ENCODE data around the gene CYP11A1. TPM values are rescaled to one million over a fixed set of nuclear protein-coding genes. Genes with fewer than 3 reads are reported as not detected.

Gene CYP11A1
- polyA plus RNA-seq, 3 donors = not detected

GRCh38 chr15:74303741-74304309 is 63.6 kb downstream of the CYP11A1 start:
- Histone ChIP-seq H3K27me3 (ENCODE audit: control insufficient read depth in 2 of 2, insufficient read depth in 2 of 2, low read length in 2 of 2) (peaks cover 0 to 4% of the 10 kb centered on the region in 2 donors), H3K9ac (ENCODE audit: insufficient read depth, low read length, poor library complexity, severe bottlenecking) (no peak overlapping the region), H4K20me1 (ENCODE audit: insufficient read depth, low read length) (no peaks in the 10 kb centered on the region), H3K27ac (ENCODE audit: low read depth in 1 of 2, low read length in 2 of 2) (no peak overlapping the region), H3K79me2 (ENCODE audit: insufficient read depth, low read length) (no peaks in the 10 kb centered on the region), H3K4me2 (replicated peaks; ENCODE audit: extremely low read depth, low read length, poor library complexity, severe bottlenecking) (no peak overlapping the region), H2AFZ (ENCODE audit: insufficient read depth, low read depth, low read length, poor library complexity, severe bottlenecking) (no peak overlapping the region), H3K4me3 (replicated peaks in 1 of 3; ENCODE audit: low read depth in 2 of 3, low read length in 3 of 3) (no peak overlapping the region), H3K9me3 (replicated peaks in 1 of 2; ENCODE audit: control insufficient read depth in 1 of 2, insufficient read depth in 1 of 2, low read length in 2 of 2) (no peaks in the 10 kb centered on the region), H3K4me1 (ENCODE audit: control insufficient read depth in 1 of 2, insufficient read depth in 2 of 2, low read length in 2 of 2) (no peaks in the 10 kb centered on the region), H3K36me3 (replicated peaks in 1 of 2; ENCODE audit: control insufficient read depth in 1 of 2, insufficient read depth in 2 of 2, low read length in 2 of 2) (no peaks in the 10 kb centered on the region)
- DNase-seq = no peak
- H3K4me3 Mint-ChIP-seq = no peak overlapping the region
- 40% methylated on average over 1 of the region's 6 CpGs for WGBS (ENCODE audit: insufficient coverage)
- TF ChIP-seq CTCF (IDR thresholded peaks at IDR 0.05) = no peak
- peak overlapping the region in 1 of 7 donors; percentile 47 for H3K27ac Mint-ChIP-seq
- no peaks in the 10 kb centered on the region for H3K36me3 Mint-ChIP-seq
- H3K9me3 Mint-ChIP-seq = no peaks in the 10 kb centered on the region
- H3K27me3 Mint-ChIP-seq (ENCODE audit: low read depth in 3 of 3) = peaks cover 17 to 42% (median 23%) of the 10 kb centered on the region in 3 donors
- intact Hi-C loops (cut with micrococcal nuclease) = no loop called here
- no peaks in the 10 kb centered on the region for H3K4me1 Mint-ChIP-seq

- Histone ChIP-seq H3K27ac (ENCODE audit: low read depth in 1 of 2, low read length in 2 of 2) (no peak overlapping the region), H4K20me1 (ENCODE audit: insufficient read depth, low read length) (no peaks in the 10 kb centered on the region), H3K36me3 (replicated peaks in 1 of 2; ENCODE audit: control insufficient read depth in 1 of 2, insufficient read depth in 2 of 2, low read length in 2 of 2) (no peaks in the 10 kb centered on the region), H3K9ac (ENCODE audit: insufficient read depth, low read length, poor library complexity, severe bottlenecking) (no peak overlapping the region), H2AFZ (ENCODE audit: insufficient read depth, low read depth, low read length, poor library complexity, severe bottlenecking) (no peak overlapping the region), H3K4me3 (replicated peaks in 1 of 3; ENCODE audit: low read depth in 2 of 3, low read length in 3 of 3) (no peak overlapping the region), H3K4me2 (replicated peaks; ENCODE audit: extremely low read depth, low read length, poor library complexity, severe bottlenecking) (no peak overlapping the region), H3K4me1 (ENCODE audit: control insufficient read depth in 1 of 2, insufficient read depth in 2 of 2, low read length in 2 of 2) (no peaks in the 10 kb centered on the region), H3K9me3 (replicated peaks in 1 of 2; ENCODE audit: control insufficient read depth in 1 of 2, insufficient read depth in 1 of 2, low read length in 2 of 2) (no peaks in the 10 kb centered on the region), H3K79me2 (ENCODE audit: insufficient read depth, low read length) (no peaks in the 10 kb centered on the region), H3K27me3 (ENCODE audit: control insufficient read depth in 2 of 2, insufficient read depth in 2 of 2, low read length in 2 of 2) (no peaks in the 10 kb centered on the region)
- 14% methylated on average over 5 of the region's 7 CpGs for WGBS (ENCODE audit: insufficient coverage)
- Mint-ChIP-seq H3K27me3 (ENCODE audit: low read depth in 3 of 3) (peaks cover 14 to 36% (median 23%) of the 10 kb centered on the region in 3 donors), H3K36me3 (no peaks in the 10 kb centered on the region), H3K4me1 (no peaks in the 10 kb centered on the region), H3K4me3 (no peak overlapping the region), H3K9me3 (no peaks in the 10 kb centered on the region), H3K27ac (no peak overlapping the region)
- intact Hi-C loops (cut with micrococcal nuclease) = no loop called here
- no peak for DNase-seq
- peak; percentile 17 for TF ChIP-seq CTCF (IDR thresholded peaks at IDR 0.05)
These were observed 64.6 kb downstream of the CYP11A1 start for GRCh38 chr15:74302821-74303359.
